Large intestine (tissue), 3 donors: ENCODE results near the gene CFAP43. TPM values are rescaled to one million over a fixed set of nuclear protein-coding genes. Genes with fewer than 3 reads are reported as not detected.

Source experiments
- DNase-seq, 2 donors: peaks; one replicate each; pipeline versions ENCODE4 v3.0.0 to v3.0.0-alpha.2; 2013
- H3K27ac ChIP-seq: one replicate; pipeline ENCODE4 v1.5.1; 2013; ENCODE audit warnings: low read length
- H3K27me3 ChIP-seq: 2 replicates; pipeline ENCODE4 v1.6.1; 2013; ENCODE audit warnings: low read length; ENCODE audit not compliant: control insufficient read depth, insufficient read depth
- H3K36me3 ChIP-seq: 2 replicates; pipeline ENCODE4 v1.6.1; 2013; ENCODE audit warnings: low read length; ENCODE audit not compliant: control insufficient read depth, insufficient read depth
- H3K4me1 ChIP-seq: one replicate; pipeline ENCODE4 v1.6.1; 2013; ENCODE audit warnings: low read length; ENCODE audit not compliant: control insufficient read depth, insufficient read depth
- H3K4me3 ChIP-seq: one replicate; pipeline ENCODE4 v1.5.1; 2013; ENCODE audit warnings: low read length
- H3K9me3 ChIP-seq: one replicate; pipeline ENCODE4 v1.6.1; 2013; ENCODE audit warnings: mild to moderate bottlenecking, low read depth, low read length, moderate library complexity; ENCODE audit not compliant: control insufficient read depth
- WGBS: methylation state at CpG from one replicate; pipeline ENCODE4 v1.1.5; 2013; ENCODE audit warnings: low lambda C conversion rate; ENCODE audit not compliant: insufficient coverage; 5-methylcytosine and 5-hydroxymethylcytosine counted together
- polyA plus RNA-seq: library from polyadenylated mRNA; unstranded; fragments of 120-200 nt; gene quantifications from one replicate; pipeline ENCODE4 v1.2.1, GENCODE V29; 2013

Gene CFAP43
- polyA plus RNA-seq, 1 donor = 5.6 TPM

- Histone ChIP-seq H3K36me3 (no peaks in the 10 kb centered on the region), H3K9me3 (no peaks in the 10 kb centered on the region), H3K4me3 (no peak overlapping the region), H3K27ac (no peak overlapping the region), H3K4me1 (no peaks in the 10 kb centered on the region), H3K27me3 (no peaks in the 10 kb centered on the region)
- DNase-seq = no peak
- WGBS = no CpG with 5 or more reads among the region's 3 CpGs
These were observed 88.3 kb downstream of the CFAP43 start for GRCh38 chr10:104143829-104144228.

GRCh38 chr10:104142081-104142480 is 90.1 kb downstream of the CFAP43 start:
- no peaks in the 10 kb centered on the region for H3K4me1 ChIP-seq
- H3K27ac ChIP-seq = no peak overlapping the region
- DNase-seq = no peak
- H3K9me3 ChIP-seq = no peaks in the 10 kb centered on the region
- H3K4me3 ChIP-seq = no peak overlapping the region
- H3K36me3 ChIP-seq = no peaks in the 10 kb centered on the region
- no peaks in the 10 kb centered on the region for H3K27me3 ChIP-seq
- no CpG with 5 or more reads among the region's 1 CpG for WGBS

- Histone ChIP-seq H3K4me3 (no peak overlapping the region), H3K27ac (no peak overlapping the region), H3K9me3 (no peaks in the 10 kb centered on the region), H3K36me3 (no peaks in the 10 kb centered on the region), H3K4me1 (no peaks in the 10 kb centered on the region), H3K27me3 (no peaks in the 10 kb centered on the region)
- no peak for DNase-seq
- 81% methylated on average over 3 of the region's 5 CpGs for WGBS
These were observed 92.9 kb downstream of the CFAP43 start for GRCh38 chr10:104139221-104139620.

GRCh38 chr10:104138131-104138530 is 94.0 kb downstream of the CFAP43 start:
- no peaks in the 10 kb centered on the region for H3K36me3 ChIP-seq
- WGBS = no CpG with 5 or more reads among the region's 6 CpGs
- no peak for DNase-seq
- no peak overlapping the region for H3K27ac ChIP-seq
- H3K4me1 ChIP-seq = no peaks in the 10 kb centered on the region
- H3K4me3 ChIP-seq = no peak overlapping the region
- no peaks in the 10 kb centered on the region for H3K9me3 ChIP-seq
- H3K27me3 ChIP-seq = no peaks in the 10 kb centered on the region

- Histone ChIP-seq H3K9me3 (no peaks in the 10 kb centered on the region), H3K4me3 (no peak overlapping the region), H3K36me3 (peaks cover 2% of the 10 kb centered on the region), H3K27ac (no peak overlapping the region), H3K4me1 (no peaks in the 10 kb centered on the region), H3K27me3 (no peaks in the 10 kb centered on the region)
- no peak for DNase-seq
- WGBS = 60% methylated on average over 1 of the region's 3 CpGs
These were observed 102.1 kb downstream of the CFAP43 start for GRCh38 chr10:104130041-104130440.

- Histone ChIP-seq H3K9me3 (no peaks in the 10 kb centered on the region), H3K36me3 (peaks cover 2% of the 10 kb centered on the region), H3K4me1 (peaks cover under 1% of the 10 kb centered on the region), H3K27ac (no peak overlapping the region), H3K27me3 (no peaks in the 10 kb centered on the region), H3K4me3 (no peak overlapping the region)
- DNase-seq = no peak
- no CpG with 5 or more reads among the region's 2 CpGs for WGBS
These were observed 104.0 kb downstream of the CFAP43 start for GRCh38 chr10:104128214-104128613.

- Histone ChIP-seq H3K27me3 (no peaks in the 10 kb centered on the region), H3K27ac (no peak overlapping the region), H3K36me3 (peaks cover 2% of the 10 kb centered on the region), H3K4me3 (no peak overlapping the region), H3K9me3 (no peaks in the 10 kb centered on the region), H3K4me1 (peaks cover 2% of the 10 kb centered on the region)
- no peak for DNase-seq
- WGBS = no CpG with 5 or more reads among the region's 2 CpGs
These were observed 104.8 kb downstream of the CFAP43 start for GRCh38 chr10:104127411-104127810.

- DNase-seq = no peak
- Histone ChIP-seq H3K27me3 (no peaks in the 10 kb centered on the region), H3K27ac (no peak overlapping the region), H3K4me3 (no peak overlapping the region), H3K4me1 (peaks cover 7% of the 10 kb centered on the region), H3K9me3 (no peaks in the 10 kb centered on the region), H3K36me3 (peaks cover 2% of the 10 kb centered on the region)
- no CpG with 5 or more reads among the region's 1 CpG for WGBS
These were observed 108.8 kb downstream of the CFAP43 start for GRCh38 chr10:104123397-104123796.

- H3K9me3 ChIP-seq = no peaks in the 10 kb centered on the region
- peak overlapping the region; percentile 78 for H3K27ac ChIP-seq
- H3K27me3 ChIP-seq = no peaks in the 10 kb centered on the region
- H3K36me3 ChIP-seq = peaks cover 2% of the 10 kb centered on the region
- DNase-seq = no peak
- H3K4me1 ChIP-seq = peaks cover 7% of the 10 kb centered on the region
- peak overlapping the region; percentile 73 for H3K4me3 ChIP-seq
- 75% methylated on average over 3 of the region's 23 CpGs for WGBS
These were observed 109.7 kb downstream of the CFAP43 start for GRCh38 chr10:104122225-104123107.

- WGBS = no CpG with 5 or more reads among the region's 67 CpGs
- Histone ChIP-seq H3K4me3 (peak within 1 kb of the TSS; percentile 73), H3K27me3 (no peaks in the 10 kb centered on the region), H3K9me3 (no peaks in the 10 kb centered on the region), H3K36me3 (peaks cover 2% of the 10 kb centered on the region), H3K27ac (peak within 1 kb of the TSS; percentile 98), H3K4me1 (peaks cover 7% of the 10 kb centered on the region)
- DNase-seq = peak; percentile 99 to 100
These were observed 110.5 kb downstream of the CFAP43 start, which contains the start of gene SFR1 for GRCh38 chr10:104121485-104122224. Gene SFR1, plus strand, starts transcription at chr10:104122171. Its CDS starts 13 bp downstream, at chr10:104122184.
